Body of pancreas (tissue), 4 donors: Measurements from ENCODE around the gene ARSJ. TPM values are rescaled to one million over a fixed set of nuclear protein-coding genes. Genes with fewer than 3 reads are reported as not detected.
A peak's percentile ranks its signal among the peaks of the same experiment; 100 is the strongest.

Source experiments
- ATAC-seq: fragments of 150-250 bp; one replicate; pipeline ENCODE4 v1.9.1; 2016
- DNase-seq, 4 donors: peaks; one replicate each; pipeline ENCODE4 v3.0.0-alpha.2; 2019
- H3K27ac ChIP-seq, 4 donors: fragments of 200-600 bp; sonication (generic); 1 replicate in 3 of 4; 2 replicates in 1 of 4; pipeline versions ENCODE4 v1.5.1 to v1.6.1; 2016 to 2019; ENCODE audit warnings: mild to moderate bottlenecking in 1 of 4, mixed read lengths in 1 of 4, moderate library complexity in 1 of 4
- H3K27me3 ChIP-seq, 2 donors: fragments of 200-600 bp; sonication (generic); one replicate each; pipeline ENCODE4 v1.6.0; 2016; ENCODE audit warnings: mild to moderate bottlenecking in 1 of 2
- H3K36me3 ChIP-seq, 2 donors: fragments of 200-600 bp; sonication (generic); replicated peaks in 1 of 2; 2 replicates each; pipeline ENCODE4 v1.5.1; 2016; ENCODE audit warnings: low read depth in 2 of 2; ENCODE audit not compliant: insufficient read depth in 1 of 2
- H3K4me1 ChIP-seq: fragments of 200-600 bp; sonication (generic); one replicate; pipeline ENCODE4 v1.6.0; 2016
- H3K4me3 ChIP-seq, 2 donors: fragments of 200-600 bp; sonication (generic); 1 replicate in 1 of 2; 2 replicates in 1 of 2; pipeline ENCODE4 v1.5.1; 2016 to 2019
- H3K9me3 ChIP-seq, 3 donors: fragments of 200-600 bp; sonication (generic); 1 replicate in 2 of 3; 2 replicates in 1 of 3; pipeline ENCODE4 v1.5.1; 2016
- POLR2A ChIP-seq, 3 donors: fragments of 450-650 bp; IDR thresholded peaks; one replicate each; pipeline ENCODE4 v1.6.1; 2016; ENCODE audit warnings: antibody characterized with exemption in 3 of 3, mild to moderate bottlenecking in 2 of 3
- WGBS, 2 donors: methylation state at CpG; one replicate each; pipeline ENCODE4 v1.1.5; 2017; 5-methylcytosine and 5-hydroxymethylcytosine counted together
- intact Hi-C: fragments of 100-400 bp; cut with DNase I; formaldehyde crosslinking; loops from one replicate; pipeline ENCODE4 v1.15.1; 2023
- total RNA-seq, 2 donors: library from RNA; depleted of rRNA; stranded (reverse); fragments of >200 nt; gene quantifications; one replicate each; pipeline ENCODE4 v1.1.0, GENCODE V29; 2016
- TF ChIP-seq, protein P1 (sequence below), 7 experiments: fragments of 450-650 bp in 4 of 7; fragments of 200-600 bp in 3 of 7; sonication (generic) in 3 of 7; IDR thresholded peaks; one replicate each; pipeline ENCODE4 v1.5.1; 2016 to 2019; ENCODE audit warnings: antibody characterized with exemption in 7 of 7

The ARSJ gene
- total RNA-seq, 2 donors from 2014 or later = 3.4 to 3.6 TPM

DNA sequence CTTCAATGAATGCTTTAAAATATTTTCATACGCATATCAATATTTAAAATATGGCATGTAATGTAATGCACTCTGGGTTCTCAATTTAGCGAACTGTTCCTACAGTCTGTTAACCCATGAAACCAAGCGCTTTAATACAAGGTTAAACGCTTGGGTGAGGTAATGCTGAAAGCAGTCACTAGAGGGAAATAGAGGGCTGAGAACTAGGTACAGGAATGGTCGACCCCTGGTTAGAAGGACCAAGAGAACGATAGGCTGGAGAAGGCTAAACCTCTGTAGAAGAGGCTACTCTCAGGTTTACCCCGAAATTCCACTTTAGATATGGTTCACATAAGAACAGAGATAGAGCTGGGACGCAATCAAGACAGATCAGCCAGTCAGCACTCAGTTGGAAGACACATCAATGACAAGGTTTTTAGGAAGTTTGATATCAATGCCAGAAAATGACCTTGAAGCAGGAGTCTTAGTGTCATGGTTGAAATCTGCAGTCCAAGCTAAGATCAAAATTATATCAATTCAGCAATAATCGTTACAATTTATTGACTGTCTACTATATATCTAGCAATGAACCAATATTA is 26.9 kb downstream of the ARSJ start:
- TF ChIP-seq POLR2A (IDR thresholded peaks at IDR 0.05) = no peak
- TF ChIP-seq, protein P1, sequence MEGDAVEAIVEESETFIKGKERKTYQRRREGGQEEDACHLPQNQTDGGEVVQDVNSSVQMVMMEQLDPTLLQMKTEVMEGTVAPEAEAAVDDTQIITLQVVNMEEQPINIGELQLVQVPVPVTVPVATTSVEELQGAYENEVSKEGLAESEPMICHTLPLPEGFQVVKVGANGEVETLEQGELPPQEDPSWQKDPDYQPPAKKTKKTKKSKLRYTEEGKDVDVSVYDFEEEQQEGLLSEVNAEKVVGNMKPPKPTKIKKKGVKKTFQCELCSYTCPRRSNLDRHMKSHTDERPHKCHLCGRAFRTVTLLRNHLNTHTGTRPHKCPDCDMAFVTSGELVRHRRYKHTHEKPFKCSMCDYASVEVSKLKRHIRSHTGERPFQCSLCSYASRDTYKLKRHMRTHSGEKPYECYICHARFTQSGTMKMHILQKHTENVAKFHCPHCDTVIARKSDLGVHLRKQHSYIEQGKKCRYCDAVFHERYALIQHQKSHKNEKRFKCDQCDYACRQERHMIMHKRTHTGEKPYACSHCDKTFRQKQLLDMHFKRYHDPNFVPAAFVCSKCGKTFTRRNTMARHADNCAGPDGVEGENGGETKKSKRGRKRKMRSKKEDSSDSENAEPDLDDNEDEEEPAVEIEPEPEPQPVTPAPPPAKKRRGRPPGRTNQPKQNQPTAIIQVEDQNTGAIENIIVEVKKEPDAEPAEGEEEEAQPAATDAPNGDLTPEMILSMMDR (IDR thresholded peaks at IDR 0.05) = peak; percentile 37 to 79 (median 61)
- no peaks in the 10 kb centered on the region for H3K27me3 ChIP-seq
- DNase-seq (peak in 3 of 4 donors; percentile 12 to 26 (median 13)), ATAC-seq (peak; percentile 65)
- intact Hi-C loops = no loop called here
- WGBS, 2 donors = 28 to 40% methylated on average over 9 of the region's 9 CpGs
- H3K4me1 ChIP-seq = peaks cover 7% of the 10 kb centered on the region
- H3K4me3 ChIP-seq = no peak overlapping the region
- H3K27ac ChIP-seq = no peak overlapping the region
- no peaks in the 10 kb centered on the region for H3K9me3 ChIP-seq
- H3K36me3 ChIP-seq = no peaks in the 10 kb centered on the region

DNA sequence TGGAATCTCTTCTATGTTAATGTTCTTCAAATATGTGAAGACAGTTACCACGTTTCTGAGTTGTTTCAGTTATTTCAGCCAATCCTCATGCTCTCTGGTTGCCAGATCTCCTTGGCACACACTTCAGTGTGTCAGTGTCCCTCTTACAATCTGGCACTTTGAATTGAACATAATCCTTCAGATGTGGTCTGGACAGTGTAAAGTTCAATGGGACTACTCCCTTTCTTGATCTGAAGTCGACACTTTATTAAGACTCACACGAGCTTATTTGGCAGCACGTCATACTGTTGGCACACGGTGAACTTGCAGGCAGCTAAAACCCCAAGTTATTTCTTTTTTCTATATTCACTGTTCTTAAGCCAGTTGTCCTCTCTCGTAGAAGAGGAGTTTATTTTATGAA is 28.2 kb downstream of the ARSJ start:
- DNase-seq (peak in 1 of 4 donors; percentile 8), ATAC-seq (no peak)
- WGBS, 2 donors = 30 to 32% methylated on average over 6 of the region's 6 CpGs
- no peak overlapping the region for H3K27ac ChIP-seq
- no peaks in the 10 kb centered on the region for H3K36me3 ChIP-seq
- no peaks in the 10 kb centered on the region for H3K27me3 ChIP-seq
- H3K4me1 ChIP-seq = peaks cover 7% of the 10 kb centered on the region
- intact Hi-C loops = no loop called here
- H3K4me3 ChIP-seq = no peak overlapping the region
- TF ChIP-seq, protein P1 (IDR thresholded peaks at IDR 0.05) = no peak
- no peak for TF ChIP-seq POLR2A (IDR thresholded peaks at IDR 0.05)
- no peaks in the 10 kb centered on the region for H3K9me3 ChIP-seq

DNA sequence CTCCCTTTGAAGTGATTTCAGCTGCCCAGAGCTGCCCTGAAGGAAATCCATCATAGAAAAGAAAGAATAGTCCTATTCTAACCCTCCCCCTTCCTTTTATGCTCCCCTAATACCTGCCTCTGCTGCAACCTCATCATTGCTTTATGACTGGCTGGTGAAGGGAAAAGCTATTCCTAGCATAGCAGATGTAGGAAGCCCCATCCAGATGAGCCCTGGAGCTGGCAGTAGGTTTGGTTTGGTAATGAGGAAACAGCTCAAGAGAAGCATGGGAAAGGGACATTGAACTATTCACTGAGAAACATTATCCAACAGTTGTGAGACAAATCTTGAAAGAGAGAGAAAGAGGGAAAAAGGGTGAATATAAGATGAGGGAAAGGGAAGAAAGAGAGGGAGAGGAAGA is 29.2 kb downstream of the ARSJ start:
- no peak for TF ChIP-seq POLR2A (IDR thresholded peaks at IDR 0.05)
- TF ChIP-seq, protein P1 (IDR thresholded peaks at IDR 0.05) = no peak
- no peak for DNase-seq
- H3K4me1 ChIP-seq = peaks cover 7% of the 10 kb centered on the region
- intact Hi-C loops = no loop called here
- no peaks in the 10 kb centered on the region for H3K27me3 ChIP-seq
- no peaks in the 10 kb centered on the region for H3K9me3 ChIP-seq
- no peak for ATAC-seq
- H3K36me3 ChIP-seq = no peaks in the 10 kb centered on the region
- H3K4me3 ChIP-seq = no peak overlapping the region
- no peak overlapping the region for H3K27ac ChIP-seq

DNA sequence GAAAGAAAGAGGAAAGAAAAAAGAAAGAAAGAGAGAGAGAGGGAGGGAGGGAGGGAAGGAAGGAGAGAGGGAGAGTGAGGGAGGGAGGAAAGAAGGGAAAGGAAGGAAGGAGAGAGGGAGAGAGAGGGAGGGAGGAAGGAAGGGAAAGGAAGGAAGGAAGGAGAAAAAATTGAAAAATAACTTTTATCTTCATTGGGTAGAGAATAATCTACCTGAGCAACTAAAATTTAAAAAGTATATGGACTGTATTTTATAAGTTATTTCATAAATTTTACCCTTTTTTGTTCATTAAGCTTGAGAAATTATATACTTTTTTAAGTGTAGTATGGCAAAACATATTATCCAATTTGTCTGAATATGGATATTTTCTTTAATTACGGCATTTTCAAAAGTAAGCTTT is 32.0 kb downstream of the ARSJ start:
- ATAC-seq (no peak), DNase-seq (no peak)
- intact Hi-C loops = no loop called here
- 86 to 92% methylated on average over 1 of the region's 1 CpG for WGBS, 2 donors
- Histone ChIP-seq H3K27me3 (no peaks in the 10 kb centered on the region), H3K27ac (no peak overlapping the region), H3K9me3 (no peaks in the 10 kb centered on the region), H3K36me3 (no peaks in the 10 kb centered on the region), H3K4me3 (no peak overlapping the region), H3K4me1 (peaks cover 7% of the 10 kb centered on the region)
- no peak for TF ChIP-seq POLR2A (IDR thresholded peaks at IDR 0.05)
- TF ChIP-seq, protein P1 (IDR thresholded peaks at IDR 0.05) = no peak

DNA sequence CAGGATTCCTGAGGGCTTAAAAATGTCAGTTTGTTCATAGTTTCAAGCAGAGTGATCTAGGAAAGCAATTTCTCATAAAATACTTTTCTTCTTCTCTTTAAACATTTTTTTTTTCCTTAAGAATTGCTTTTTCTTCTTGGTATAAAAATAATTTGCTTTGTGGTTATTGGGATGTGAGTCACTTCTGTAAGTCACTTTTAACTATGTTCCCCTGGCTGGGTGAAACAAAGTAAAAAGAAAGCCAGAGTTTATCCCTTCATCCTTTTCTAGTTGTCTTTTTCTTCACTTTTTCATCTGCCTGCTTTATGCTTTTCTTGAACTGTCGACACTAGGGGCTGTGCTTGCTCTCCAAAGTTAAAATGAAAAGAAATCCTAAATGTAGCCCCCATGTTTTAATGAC is 33.5 kb downstream of the ARSJ start:
- Histone ChIP-seq H3K9me3 (no peaks in the 10 kb centered on the region), H3K4me3 (no peak overlapping the region), H3K27me3 (no peaks in the 10 kb centered on the region), H3K36me3 (no peaks in the 10 kb centered on the region), H3K27ac (no peak overlapping the region), H3K4me1 (no peaks in the 10 kb centered on the region)
- intact Hi-C loops = no loop called here
- WGBS, 2 donors = 71 to 82% methylated on average over 1 of the region's 1 CpG
- DNase-seq = no peak
- ATAC-seq = no peak
- TF ChIP-seq, protein P1 (IDR thresholded peaks at IDR 0.05) = no peak
- no peak for TF ChIP-seq POLR2A (IDR thresholded peaks at IDR 0.05)
